Liver (tissue), 9 donors: ENCODE measurements around the gene MAD2L2. TPM values are rescaled to one million over a fixed set of nuclear protein-coding genes. Genes with fewer than 3 reads are reported as not detected.

Experiments used
- DNase-seq: peaks from one replicate; pipeline ENCODE4 v3.0.0-alpha.2; 2017; ENCODE audit warnings: low spot score
- H3K27ac ChIP-seq, 2 donors: one replicate each; pipeline ENCODE4 v1.7.0; 2013; ENCODE audit warnings: inconsistent platforms in 2 of 2, low read length in 2 of 2, control low read depth in 1 of 2, low read depth in 1 of 2, mild to moderate bottlenecking in 1 of 2
- H3K27me3 ChIP-seq, 4 donors: one replicate each; pipeline versions ENCODE4 v1.6.1 to v1.7.0; 2013; ENCODE audit warnings: low read length in 3 of 4, inconsistent platforms in 1 of 4, mild to moderate bottlenecking in 1 of 4, moderate library complexity in 1 of 4; ENCODE audit not compliant: control insufficient read depth in 4 of 4, insufficient read depth in 4 of 4
- H3K36me3 ChIP-seq, 4 donors: one replicate each; pipeline versions ENCODE4 v1.6.1 to v1.7.0; 2013; ENCODE audit warnings: low read length in 3 of 4, mild to moderate bottlenecking in 3 of 4, low read depth in 1 of 4, moderate library complexity in 1 of 4; ENCODE audit not compliant: control insufficient read depth in 4 of 4, insufficient read depth in 3 of 4
- H3K4me1 ChIP-seq, 4 donors: one replicate each; pipeline versions ENCODE4 v1.6.1 to v1.7.0; 2013; ENCODE audit warnings: low read length in 3 of 4, mild to moderate bottlenecking in 3 of 4, moderate library complexity in 1 of 4; ENCODE audit not compliant: control insufficient read depth in 4 of 4, insufficient read depth in 4 of 4
- H3K4me3 ChIP-seq, 3 donors: one replicate each; pipeline versions ENCODE4 v1.6.1 to v1.7.0; 2013; ENCODE audit warnings: low read length in 3 of 3, control low read depth in 1 of 3, low read depth in 1 of 3, mild to moderate bottlenecking in 1 of 3
- H3K9ac ChIP-seq, 2 donors: one replicate each; pipeline ENCODE4 v1.7.0; 2013; ENCODE audit warnings: low read length in 2 of 2, mild to moderate bottlenecking in 2 of 2, moderate library complexity in 2 of 2, control low read depth in 1 of 2, low read depth in 1 of 2
- H3K9me3 ChIP-seq, 4 donors: one replicate each; pipeline versions ENCODE4 v1.6.1 to v1.7.0; 2013; ENCODE audit warnings: low read length in 3 of 4; ENCODE audit not compliant: control insufficient read depth in 4 of 4
- EGR1 ChIP-seq, 2 donors: IDR thresholded peaks; 2 replicates each; pipeline ENCODE4 v1.6.1; 2016 to 2018; ENCODE audit warnings: antibody characterized with exemption in 2 of 2, low read depth in 2 of 2
- FOXA1 ChIP-seq: IDR thresholded peaks from 2 replicates; pipeline ENCODE4 v1.6.1; 2016; ENCODE audit warnings: antibody characterized with exemption
- FOXA2 ChIP-seq: IDR thresholded peaks from 2 replicates; pipeline ENCODE4 v1.6.1; 2016; ENCODE audit warnings: antibody characterized with exemption
- GABPA ChIP-seq, 2 donors: IDR thresholded peaks in 1 of 2; conservative IDR thresholded peaks in 1 of 2; 2 replicates each; pipeline ENCODE4 v1.6.1; 2016; ENCODE audit warnings: antibody characterized with exemption in 2 of 2, mild to moderate bottlenecking in 1 of 2, moderate library complexity in 1 of 2
- HNF4A ChIP-seq, 2 donors: conservative IDR thresholded peaks; 2 replicates each; pipeline ENCODE4 v1.6.1; 2016; ENCODE audit warnings: antibody characterized with exemption in 2 of 2, mild to moderate bottlenecking in 2 of 2
- HNF4G ChIP-seq: IDR thresholded peaks from 2 replicates; pipeline ENCODE4 v1.6.1; 2016; ENCODE audit warnings: antibody characterized with exemption
- JUND ChIP-seq, 2 donors: IDR thresholded peaks; 2 replicates each; pipeline ENCODE4 v1.6.1; 2016; ENCODE audit warnings: antibody characterized with exemption in 2 of 2
- NR2F2 ChIP-seq: IDR thresholded peaks from 2 replicates; pipeline ENCODE4 v1.6.1; 2016; ENCODE audit warnings: antibody characterized with exemption
- RAD21 ChIP-seq, 2 donors: IDR thresholded peaks; 2 replicates each; pipeline ENCODE4 v1.6.1; 2016; ENCODE audit warnings: antibody characterized with exemption in 2 of 2, mild to moderate bottlenecking in 2 of 2
- RXRA ChIP-seq, 2 donors: IDR thresholded peaks; 2 replicates each; pipeline ENCODE4 v1.6.1; 2017 to 2018; ENCODE audit warnings: antibody characterized with exemption in 2 of 2, mild to moderate bottlenecking in 1 of 2
- SP1 ChIP-seq: IDR thresholded peaks from 2 replicates; pipeline ENCODE4 v1.6.1; 2018; ENCODE audit warnings: antibody characterized with exemption, mild to moderate bottlenecking
- TAF1 ChIP-seq: conservative IDR thresholded peaks from 2 replicates; pipeline ENCODE4 v1.6.1; 2016; ENCODE audit warnings: antibody characterized with exemption, mild to moderate bottlenecking
- WGBS: extraction: QIAGEN DNeasy Blood & Tissue Kit; methylation state at CpG from one replicate; pipeline ENCODE4 v1.1.7; 2013; 5-methylcytosine and 5-hydroxymethylcytosine counted together
- polyA plus RNA-seq, 2 donors: library from polyadenylated mRNA; stranded (reverse) in 1 of 2; unstranded in 1 of 2; fragments of 200-250 nt in 1 of 2; fragments of >200 nt in 1 of 2; fragmentation: Nextera tagmentation in 1 of 2; extraction: Ambion mirVana in 1 of 2; gene quantifications; one replicate each; pipeline versions ENCODE4 v1.2.1 to v1.2.3, GENCODE V29; 2013 to 2015
- total RNA-seq, 2 donors: library from RNA; depleted of rRNA; stranded (reverse); fragments of >200 nt; gene quantifications; one replicate each; pipeline ENCODE4 v1.2.3, GENCODE V29; 2014
- TF ChIP-seq, protein P1 (sequence below): fragments of 150-350 bp; IDR thresholded peaks from 2 replicates; pipeline ENCODE4 v1.5.1; 2017; ENCODE audit warnings: improper control_type of control experiment, low read depth, low read length; ENCODE audit not compliant: missing input control
- TF ChIP-seq, protein P2 (sequence below): IDR thresholded peaks from 2 replicates; pipeline ENCODE4 v1.6.1; 2016; ENCODE audit warnings: antibody characterized with exemption
- TF ChIP-seq, protein P3 (sequence below): IDR thresholded peaks from 2 replicates; pipeline ENCODE4 v1.6.1; 2016; ENCODE audit warnings: antibody characterized with exemption
- TF ChIP-seq, protein P4 (sequence below): IDR thresholded peaks from 2 replicates; pipeline ENCODE4 v1.6.1; 2016; ENCODE audit warnings: antibody characterized with exemption
- donor health status: healthy.
- donor health status: healthy.
- donor health status: healthy.
- donor health status: healthy.
- donor health status: healthy.

Gene MAD2L2
- total and polyA plus RNA-seq, 4 donors: 17.5 to 43.1 (median 31.9) TPM

DNA sequence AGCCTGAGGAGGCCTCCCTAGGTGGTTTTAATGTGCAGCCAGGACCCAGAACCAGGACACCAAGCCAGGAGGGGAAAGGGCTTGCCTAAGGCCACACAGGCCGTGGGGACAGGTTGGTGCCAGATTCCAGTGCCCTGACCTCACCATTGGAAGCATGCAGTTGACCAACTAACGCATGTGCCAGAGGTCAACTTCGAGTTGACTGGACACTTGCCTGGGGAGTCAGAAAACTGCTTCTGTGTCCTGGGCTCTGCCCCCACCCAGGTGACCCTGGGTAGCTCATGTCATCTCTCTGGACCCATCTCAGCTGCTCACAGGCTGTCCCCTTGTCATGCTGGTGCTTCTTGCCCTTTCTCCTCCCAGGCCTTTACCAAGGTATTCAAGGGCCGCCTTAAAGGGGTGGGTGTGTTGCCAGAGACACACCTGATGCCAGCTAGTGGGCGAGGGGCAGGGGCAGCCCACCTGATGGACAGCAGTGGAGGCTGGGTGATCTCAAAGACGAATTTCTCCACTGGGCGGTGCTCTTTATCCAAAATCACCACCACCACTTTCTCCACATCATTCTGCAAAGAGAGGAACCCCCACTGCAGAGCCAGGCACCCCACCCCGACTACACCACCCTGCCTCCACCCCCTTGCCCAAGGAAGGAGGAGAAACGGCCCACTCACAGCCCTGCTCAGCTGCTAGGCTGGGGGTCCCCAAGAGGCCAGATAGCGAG is 4.4 kb downstream of the MAD2L2 start (continued):
- TF ChIP-seq, protein P1, sequence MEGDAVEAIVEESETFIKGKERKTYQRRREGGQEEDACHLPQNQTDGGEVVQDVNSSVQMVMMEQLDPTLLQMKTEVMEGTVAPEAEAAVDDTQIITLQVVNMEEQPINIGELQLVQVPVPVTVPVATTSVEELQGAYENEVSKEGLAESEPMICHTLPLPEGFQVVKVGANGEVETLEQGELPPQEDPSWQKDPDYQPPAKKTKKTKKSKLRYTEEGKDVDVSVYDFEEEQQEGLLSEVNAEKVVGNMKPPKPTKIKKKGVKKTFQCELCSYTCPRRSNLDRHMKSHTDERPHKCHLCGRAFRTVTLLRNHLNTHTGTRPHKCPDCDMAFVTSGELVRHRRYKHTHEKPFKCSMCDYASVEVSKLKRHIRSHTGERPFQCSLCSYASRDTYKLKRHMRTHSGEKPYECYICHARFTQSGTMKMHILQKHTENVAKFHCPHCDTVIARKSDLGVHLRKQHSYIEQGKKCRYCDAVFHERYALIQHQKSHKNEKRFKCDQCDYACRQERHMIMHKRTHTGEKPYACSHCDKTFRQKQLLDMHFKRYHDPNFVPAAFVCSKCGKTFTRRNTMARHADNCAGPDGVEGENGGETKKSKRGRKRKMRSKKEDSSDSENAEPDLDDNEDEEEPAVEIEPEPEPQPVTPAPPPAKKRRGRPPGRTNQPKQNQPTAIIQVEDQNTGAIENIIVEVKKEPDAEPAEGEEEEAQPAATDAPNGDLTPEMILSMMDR: no peak
- TF ChIP-seq RAD21 (IDR thresholded peaks at IDR 0.05) (peak; percentile 15 to 21), FOXA2 (peak; percentile 57), HNF4A (conservative IDR thresholded peaks at IDR 0.05) (peak; percentile 90 to 94), RXRA (IDR thresholded peaks at IDR 0.05) (peak; percentile 95 to 97), JUND (IDR thresholded peaks at IDR 0.05) (peak; percentile 80 to 84)
- TF ChIP-seq, protein P2, sequence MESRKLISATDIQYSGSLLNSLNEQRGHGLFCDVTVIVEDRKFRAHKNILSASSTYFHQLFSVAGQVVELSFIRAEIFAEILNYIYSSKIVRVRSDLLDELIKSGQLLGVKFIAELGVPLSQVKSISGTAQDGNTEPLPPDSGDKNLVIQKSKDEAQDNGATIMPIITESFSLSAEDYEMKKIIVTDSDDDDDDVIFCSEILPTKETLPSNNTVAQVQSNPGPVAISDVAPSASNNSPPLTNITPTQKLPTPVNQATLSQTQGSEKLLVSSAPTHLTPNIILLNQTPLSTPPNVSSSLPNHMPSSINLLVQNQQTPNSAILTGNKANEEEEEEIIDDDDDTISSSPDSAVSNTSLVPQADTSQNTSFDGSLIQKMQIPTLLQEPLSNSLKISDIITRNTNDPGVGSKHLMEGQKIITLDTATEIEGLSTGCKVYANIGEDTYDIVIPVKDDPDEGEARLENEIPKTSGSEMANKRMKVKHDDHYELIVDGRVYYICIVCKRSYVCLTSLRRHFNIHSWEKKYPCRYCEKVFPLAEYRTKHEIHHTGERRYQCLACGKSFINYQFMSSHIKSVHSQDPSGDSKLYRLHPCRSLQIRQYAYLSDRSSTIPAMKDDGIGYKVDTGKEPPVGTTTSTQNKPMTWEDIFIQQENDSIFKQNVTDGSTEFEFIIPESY: peak; percentile 61

DNA sequence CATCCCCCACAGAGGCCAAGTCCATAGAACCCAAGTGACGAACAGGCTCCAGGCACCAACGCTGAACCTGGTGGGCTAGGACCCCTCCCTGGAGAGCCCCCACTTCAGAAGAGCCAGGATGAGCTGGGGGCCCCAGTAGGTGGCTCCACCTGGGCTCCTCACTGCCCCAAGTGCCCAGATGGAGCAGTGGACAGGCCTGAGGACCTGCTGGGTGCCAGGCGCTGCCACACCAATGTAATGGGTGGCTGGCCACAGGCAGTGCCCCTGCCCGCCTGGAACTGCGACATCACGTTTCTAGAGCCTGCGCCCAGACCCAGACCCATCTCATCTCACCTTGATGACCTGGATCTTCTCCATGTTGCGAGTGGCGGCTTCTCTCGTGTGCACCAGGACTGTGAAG is 5.6 kb downstream of the MAD2L2 start:
- peaks cover 0 to 9% (median 6%) of the 10 kb centered on the region in 4 donors for H3K36me3 ChIP-seq
- no peak overlapping the region for H3K27ac ChIP-seq
- H3K27me3 ChIP-seq: no peaks in the 10 kb centered on the region
- no peak overlapping the region for H3K4me3 ChIP-seq
- H3K9me3 ChIP-seq: no peaks in the 10 kb centered on the region
- no peak for DNase-seq
- 93% methylated on average over 10 of the region's 10 CpGs for WGBS
- H3K9ac ChIP-seq: no peak overlapping the region
- peaks cover 18 to 54% (median 41%) of the 10 kb centered on the region in 4 donors for H3K4me1 ChIP-seq
- TF ChIP-seq RAD21 (IDR thresholded peaks at IDR 0.05) (no peak), FOXA1 (no peak), SP1 (no peak), JUND (IDR thresholded peaks at IDR 0.05) (no peak), GABPA (IDR thresholded peaks at IDR 0.05 in 1 of 2, conservative IDR thresholded peaks at IDR 0.05 in 1 of 2) (no peak), RXRA (IDR thresholded peaks at IDR 0.05) (no peak), TAF1 (no peak), EGR1 (IDR thresholded peaks at IDR 0.05; ENCODE audit: low read depth in 2 of 2) (no peak), HNF4G (no peak), NR2F2 (no peak), HNF4A (conservative IDR thresholded peaks at IDR 0.05) (no peak), FOXA2 (no peak)
- TF ChIP-seq, protein P3, sequence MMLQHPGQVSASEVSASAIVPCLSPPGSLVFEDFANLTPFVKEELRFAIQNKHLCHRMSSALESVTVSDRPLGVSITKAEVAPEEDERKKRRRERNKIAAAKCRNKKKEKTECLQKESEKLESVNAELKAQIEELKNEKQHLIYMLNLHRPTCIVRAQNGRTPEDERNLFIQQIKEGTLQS: no peak
- TF ChIP-seq, protein P2: no peak
- TF ChIP-seq, protein P4, sequence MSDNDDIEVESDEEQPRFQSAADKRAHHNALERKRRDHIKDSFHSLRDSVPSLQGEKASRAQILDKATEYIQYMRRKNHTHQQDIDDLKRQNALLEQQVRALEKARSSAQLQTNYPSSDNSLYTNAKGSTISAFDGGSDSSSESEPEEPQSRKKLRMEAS: no peak
